Endothelial cell of umbilical vein (primary cell): Measurements from ENCODE around the gene CLEC16A.

Experiments used
- CTCF ChIP-seq, 2 donors: IDR thresholded peaks; 1 replicate in 1 of 2; 2 replicates in 1 of 2; pipeline ENCODE4 v1.5.1; 2011; ENCODE audit warnings: low read length in 2 of 2, mild to moderate bottlenecking in 2 of 2, moderate library complexity in 2 of 2, control low read depth in 1 of 2, inconsistent platforms in 1 of 2, low read depth in 1 of 2; ENCODE audit not compliant: insufficient read depth in 1 of 2; ENCODE audit errors: extremely low read depth in 1 of 2
- EZH2 ChIP-seq: IDR thresholded peaks from 2 replicates; pipeline ENCODE4 v1.6.1; 2012; ENCODE audit warnings: borderline replicate concordance, low read depth, mild to moderate bottlenecking, moderate library complexity, low read length, inconsistent platforms; ENCODE audit not compliant: severe bottlenecking
- FOS ChIP-seq: IDR thresholded peaks from 2 replicates; pipeline ENCODE4 v1.6.1; 2011; ENCODE audit warnings: mild to moderate bottlenecking, low read length, moderate library complexity, borderline replicate concordance; ENCODE audit not compliant: insufficient read depth
- GATA2 ChIP-seq: IDR thresholded peaks from 2 replicates; pipeline ENCODE4 v1.7.0; 2011; ENCODE audit warnings: low read depth, mild to moderate bottlenecking, moderate library complexity, mixed read lengths, low read length; ENCODE audit not compliant: insufficient read length, insufficient read depth
- JUN ChIP-seq: IDR thresholded peaks from 2 replicates; pipeline ENCODE4 v1.6.1; 2011; ENCODE audit warnings: borderline replicate concordance, low read depth; ENCODE audit not compliant: insufficient read length, insufficient read depth
- MAX ChIP-seq: IDR thresholded peaks from 2 replicates; pipeline ENCODE4 v1.6.1; 2011; ENCODE audit not compliant: insufficient read depth, insufficient read length
- MYC ChIP-seq: IDR thresholded peaks from one replicate; pipeline ENCODE4 v1.6.1; 2011; ENCODE audit warnings: mild to moderate bottlenecking, low read depth, low read length
- POLR2A ChIP-seq: IDR thresholded peaks from 2 replicates; pipeline ENCODE4 v1.6.1; 2012; ENCODE audit warnings: low read depth, mild to moderate bottlenecking, control low read depth, low read length
- POLR2AphosphoS5 ChIP-seq: IDR thresholded peaks from 2 replicates; pipeline ENCODE4 v1.6.1; 2012; ENCODE audit warnings: low read depth, mild to moderate bottlenecking, control low read depth, low read length, moderate library complexity; ENCODE audit not compliant: insufficient read depth

- TF ChIP-seq POLR2AphosphoS5: peak; percentile 51
- TF ChIP-seq CTCF (IDR thresholded peaks at IDR 0.05; ENCODE audit: extremely low read depth in 1 of 2, insufficient read depth in 1 of 2, low read depth in 1 of 2, low read length in 2 of 2): peak; percentile 15 to 29
- TF ChIP-seq EZH2: no peak
- peak; percentile 86 for TF ChIP-seq JUN
- peak; percentile 83 for TF ChIP-seq FOS
- TF ChIP-seq MAX: peak; percentile 20
- TF ChIP-seq POLR2A: no peak
- peak; percentile 90 for TF ChIP-seq GATA2
- TF ChIP-seq MYC: peak; percentile 16
Observed at GRCh38 chr16:11100239-11100750, 155.9 kb downstream of the CLEC16A start.
